HL-60 (cell line): ENCODE results near the gene GMFB.

Experiments used
- DNase-seq, 2 experiments: peaks; one replicate each; pipeline ENCODE4 v3.0.0-alpha.2; 2010 to 2020; ENCODE audit warnings: low read depth in 1 of 2, low spot score in 1 of 2
- H3K27ac ChIP-seq: fragments of 250-450 bp; sonication (Bioruptor Pico); replicated peaks from 2 replicates; pipeline ENCODE4 v1.5.1; 2020; ENCODE audit warnings: mild to moderate bottlenecking, moderate library complexity
- H3K27me3 ChIP-seq: fragments of 250-450 bp; sonication (Bioruptor Pico); 2 replicates; pipeline ENCODE4 v1.5.1; 2021; ENCODE audit warnings: mild to moderate bottlenecking, moderate library complexity; ENCODE audit not compliant: insufficient read depth, poor library complexity, severe bottlenecking
- H3K4me3 ChIP-seq: replicated peaks from 2 replicates; pipeline ENCODE4 v1.5.1; 2011; ENCODE audit warnings: mild to moderate bottlenecking, control low read depth, low read length; ENCODE audit not compliant: insufficient read depth
- GABPA ChIP-seq: IDR thresholded peaks from 2 replicates; pipeline ENCODE4 v1.6.1; 2012; ENCODE audit warnings: low read depth
- POLR2AphosphoS5 ChIP-seq: IDR thresholded peaks from 2 replicates; pipeline ENCODE4 v1.6.1; 2012; ENCODE audit warnings: low read depth
- SPI1 ChIP-seq: IDR thresholded peaks from 2 replicates; pipeline ENCODE4 v1.6.1; 2012; ENCODE audit warnings: low read depth, mild to moderate bottlenecking, borderline replicate concordance
- TF ChIP-seq, protein P1 (sequence below): IDR thresholded peaks from one replicate; pipeline ENCODE4 v1.5.1; 2011; ENCODE audit warnings: low read length, control low read depth, inconsistent platforms; ENCODE audit not compliant: insufficient read depth
- TF ChIP-seq, protein P2 (sequence below): IDR thresholded peaks from 2 replicates; pipeline ENCODE4 v1.6.1; 2012; ENCODE audit warnings: low read depth; ENCODE audit not compliant: insufficient replicate concordance

Gene GMFB

DNA sequence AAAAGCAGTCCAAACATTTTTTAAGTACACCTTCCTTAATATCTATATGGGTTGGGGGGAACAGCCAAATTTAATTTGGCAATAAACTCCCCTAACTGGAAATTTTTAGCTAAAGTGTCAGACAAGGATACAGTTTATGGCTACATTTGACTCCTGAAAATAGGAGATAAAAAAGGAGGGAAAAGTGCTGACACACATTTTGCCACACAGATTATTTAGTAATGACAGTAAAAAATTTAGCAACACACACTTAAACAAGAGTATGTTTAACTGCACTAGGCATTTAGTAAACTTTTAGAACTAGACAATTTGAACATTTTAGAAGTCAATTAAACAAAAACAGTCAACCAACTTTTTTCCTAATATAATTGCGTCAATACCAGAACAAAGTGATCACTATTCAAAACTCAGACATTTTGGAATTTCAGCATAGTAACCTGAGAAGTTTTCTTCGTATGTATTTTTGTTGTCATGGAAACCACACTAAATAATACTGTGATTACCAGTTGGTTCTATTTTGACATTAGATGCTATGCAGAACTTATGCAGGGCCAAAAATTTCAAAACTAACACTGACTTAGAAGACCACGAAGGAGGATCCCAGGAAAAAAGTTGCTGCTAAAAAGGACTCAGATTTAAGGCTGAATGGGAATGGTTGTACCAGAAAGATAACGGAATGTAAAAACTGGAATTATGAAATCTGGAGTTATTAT is 13.4 kb downstream of the GMFB start:
- TF ChIP-seq POLR2AphosphoS5 = no peak

DNA sequence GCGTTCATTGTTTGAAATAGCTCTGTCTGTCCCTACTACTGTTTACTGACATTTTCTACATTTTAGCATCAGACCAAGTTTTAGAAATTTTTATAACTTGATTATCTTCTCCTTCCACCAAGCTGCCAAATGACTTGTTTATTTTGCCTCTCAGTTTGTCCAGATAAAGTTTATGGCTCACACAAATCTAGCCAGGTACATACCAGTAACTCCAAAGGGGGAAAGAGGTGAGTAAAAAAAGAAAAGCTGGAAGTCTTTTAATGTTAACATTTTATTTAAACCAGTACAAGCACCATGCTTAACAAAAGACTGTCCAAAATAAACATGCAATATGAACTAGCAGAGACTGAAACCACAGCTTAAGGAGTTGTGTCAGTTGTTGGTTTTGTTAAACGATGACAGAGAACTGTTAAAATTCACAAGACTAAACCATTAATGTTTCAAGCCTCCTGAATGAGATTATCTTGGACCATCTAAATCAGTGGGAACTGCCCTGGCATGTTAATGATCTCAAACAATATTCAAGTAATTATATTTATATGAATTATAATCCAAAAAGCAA is 14.5 kb downstream of the GMFB start:
- Histone ChIP-seq H3K27me3 (no peaks in the 10 kb centered on the region), H3K27ac (no peak overlapping the region), H3K4me3 (no peak overlapping the region)
- no peak for DNase-seq
- TF ChIP-seq, protein P1, sequence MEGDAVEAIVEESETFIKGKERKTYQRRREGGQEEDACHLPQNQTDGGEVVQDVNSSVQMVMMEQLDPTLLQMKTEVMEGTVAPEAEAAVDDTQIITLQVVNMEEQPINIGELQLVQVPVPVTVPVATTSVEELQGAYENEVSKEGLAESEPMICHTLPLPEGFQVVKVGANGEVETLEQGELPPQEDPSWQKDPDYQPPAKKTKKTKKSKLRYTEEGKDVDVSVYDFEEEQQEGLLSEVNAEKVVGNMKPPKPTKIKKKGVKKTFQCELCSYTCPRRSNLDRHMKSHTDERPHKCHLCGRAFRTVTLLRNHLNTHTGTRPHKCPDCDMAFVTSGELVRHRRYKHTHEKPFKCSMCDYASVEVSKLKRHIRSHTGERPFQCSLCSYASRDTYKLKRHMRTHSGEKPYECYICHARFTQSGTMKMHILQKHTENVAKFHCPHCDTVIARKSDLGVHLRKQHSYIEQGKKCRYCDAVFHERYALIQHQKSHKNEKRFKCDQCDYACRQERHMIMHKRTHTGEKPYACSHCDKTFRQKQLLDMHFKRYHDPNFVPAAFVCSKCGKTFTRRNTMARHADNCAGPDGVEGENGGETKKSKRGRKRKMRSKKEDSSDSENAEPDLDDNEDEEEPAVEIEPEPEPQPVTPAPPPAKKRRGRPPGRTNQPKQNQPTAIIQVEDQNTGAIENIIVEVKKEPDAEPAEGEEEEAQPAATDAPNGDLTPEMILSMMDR = no peak
- TF ChIP-seq POLR2AphosphoS5 = no peak
- TF ChIP-seq SPI1 = no peak
- TF ChIP-seq GABPA = no peak
- TF ChIP-seq, protein P2, sequence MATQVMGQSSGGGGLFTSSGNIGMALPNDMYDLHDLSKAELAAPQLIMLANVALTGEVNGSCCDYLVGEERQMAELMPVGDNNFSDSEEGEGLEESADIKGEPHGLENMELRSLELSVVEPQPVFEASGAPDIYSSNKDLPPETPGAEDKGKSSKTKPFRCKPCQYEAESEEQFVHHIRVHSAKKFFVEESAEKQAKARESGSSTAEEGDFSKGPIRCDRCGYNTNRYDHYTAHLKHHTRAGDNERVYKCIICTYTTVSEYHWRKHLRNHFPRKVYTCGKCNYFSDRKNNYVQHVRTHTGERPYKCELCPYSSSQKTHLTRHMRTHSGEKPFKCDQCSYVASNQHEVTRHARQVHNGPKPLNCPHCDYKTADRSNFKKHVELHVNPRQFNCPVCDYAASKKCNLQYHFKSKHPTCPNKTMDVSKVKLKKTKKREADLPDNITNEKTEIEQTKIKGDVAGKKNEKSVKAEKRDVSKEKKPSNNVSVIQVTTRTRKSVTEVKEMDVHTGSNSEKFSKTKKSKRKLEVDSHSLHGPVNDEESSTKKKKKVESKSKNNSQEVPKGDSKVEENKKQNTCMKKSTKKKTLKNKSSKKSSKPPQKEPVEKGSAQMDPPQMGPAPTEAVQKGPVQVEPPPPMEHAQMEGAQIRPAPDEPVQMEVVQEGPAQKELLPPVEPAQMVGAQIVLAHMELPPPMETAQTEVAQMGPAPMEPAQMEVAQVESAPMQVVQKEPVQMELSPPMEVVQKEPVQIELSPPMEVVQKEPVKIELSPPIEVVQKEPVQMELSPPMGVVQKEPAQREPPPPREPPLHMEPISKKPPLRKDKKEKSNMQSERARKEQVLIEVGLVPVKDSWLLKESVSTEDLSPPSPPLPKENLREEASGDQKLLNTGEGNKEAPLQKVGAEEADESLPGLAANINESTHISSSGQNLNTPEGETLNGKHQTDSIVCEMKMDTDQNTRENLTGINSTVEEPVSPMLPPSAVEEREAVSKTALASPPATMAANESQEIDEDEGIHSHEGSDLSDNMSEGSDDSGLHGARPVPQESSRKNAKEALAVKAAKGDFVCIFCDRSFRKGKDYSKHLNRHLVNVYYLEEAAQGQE = no peak

More for the DNA sequence above, 13.4 kb downstream of the GMFB start:
- no peaks in the 10 kb centered on the region for H3K27me3 ChIP-seq
- no peak overlapping the region for H3K27ac ChIP-seq
- no peak overlapping the region for H3K4me3 ChIP-seq
- DNase-seq = no peak

DNA sequence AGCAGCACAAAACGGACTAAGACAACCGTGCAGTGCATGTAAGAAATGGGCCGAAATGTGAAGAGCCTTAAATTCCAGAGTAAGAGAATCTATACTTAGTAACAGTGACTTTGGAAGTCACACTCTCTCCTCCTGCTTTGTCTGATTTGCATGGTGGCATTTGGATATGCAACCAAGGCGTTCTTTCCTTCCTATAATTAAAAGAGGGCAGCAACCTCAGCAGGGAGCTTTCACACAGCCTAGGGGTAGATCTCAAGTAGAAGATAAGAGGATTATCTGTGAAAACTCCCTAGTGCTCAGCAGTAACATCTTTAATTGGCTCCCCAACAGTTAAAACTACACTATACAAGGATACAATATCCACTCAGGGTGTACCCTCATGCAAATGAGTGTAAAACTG is 16.5 kb downstream of the GMFB start:
- no peak overlapping the region for H3K4me3 ChIP-seq
- no peaks in the 10 kb centered on the region for H3K27me3 ChIP-seq
- H3K27ac ChIP-seq = no peak overlapping the region
- TF ChIP-seq SPI1 (no peak), GABPA (no peak), POLR2AphosphoS5 (no peak)
- TF ChIP-seq, protein P1 = no peak
- TF ChIP-seq, protein P2 = no peak
- DNase-seq = no peak

DNA sequence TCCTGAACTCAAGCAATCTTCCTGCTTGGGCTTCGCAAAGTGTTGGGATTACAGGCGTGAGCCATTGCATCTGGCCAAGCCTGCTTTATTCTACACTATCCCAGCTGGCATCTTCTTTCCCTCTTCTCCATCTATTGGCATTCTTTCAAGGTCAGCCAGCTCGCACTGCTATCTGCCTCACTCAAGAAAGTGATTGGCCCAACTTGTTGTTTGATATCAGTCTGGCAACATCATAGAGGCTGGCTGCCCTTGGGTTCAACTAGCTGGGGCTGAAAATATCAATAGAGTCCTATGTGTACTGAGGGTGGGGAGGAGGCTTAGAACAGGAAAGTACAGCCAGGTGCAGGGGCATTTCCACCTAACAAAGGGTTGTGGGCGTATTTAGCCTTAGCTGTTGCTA is 17.1 kb downstream of the GMFB start:
- TF ChIP-seq, protein P2 = no peak
- TF ChIP-seq, protein P1 = no peak
- TF ChIP-seq POLR2AphosphoS5 = no peak
- no peak for TF ChIP-seq SPI1
- no peak for TF ChIP-seq GABPA
- no peak for DNase-seq
- Histone ChIP-seq H3K27me3 (no peaks in the 10 kb centered on the region), H3K4me3 (no peak overlapping the region), H3K27ac (no peak overlapping the region)
